Mammary epithelial cell (primary cell): Measurements from ENCODE around the gene AP2A2.

Source experiments
- CTCF ChIP-seq, 2 donors: IDR thresholded peaks in 1 of 2; conservative IDR thresholded peaks in 1 of 2; 2 replicates each; pipeline ENCODE4 v1.5.1; 2011 to 2012; ENCODE audit warnings: inconsistent platforms in 2 of 2, low read length in 2 of 2, mild to moderate bottlenecking in 2 of 2, control low read depth in 1 of 2, low read depth in 1 of 2; ENCODE audit not compliant: insufficient read depth in 1 of 2; ENCODE audit errors: extremely low read depth in 1 of 2
- EZH2 ChIP-seq: IDR thresholded peaks from 2 replicates; pipeline ENCODE4 v1.6.1; 2012; ENCODE audit warnings: low read length, inconsistent platforms, borderline replicate concordance

GRCh38 chr11:1032310-1032891 is 106.7 kb downstream of the AP2A2 start:
- TF ChIP-seq CTCF (conservative IDR thresholded peaks at IDR 0.05 in 1 of 2, IDR thresholded peaks at IDR 0.05 in 1 of 2; ENCODE audit: extremely low read depth in 1 of 2, insufficient read depth in 1 of 2, low read depth in 1 of 2, low read length in 2 of 2), result no peak
- no peak for TF ChIP-seq EZH2
